Thoracic aorta (tissue), 2 donors: ENCODE measurements around the gene REC114. TPM values are rescaled to one million over a fixed set of nuclear protein-coding genes. Genes with fewer than 3 reads are reported as not detected.

Source experiments
- ATAC-seq: fragments of 150-250 bp; one replicate; pipeline ENCODE4 v1.8.0; 2017; ENCODE audit warnings: low read depth; ENCODE audit not compliant: insufficient number of reproducible peaks, low FRiP score
- DNase-seq: peaks from one replicate; pipeline ENCODE4 v3.0.0-alpha.2; 2020; ENCODE audit warnings: low spot score
- H3K27ac ChIP-seq, 2 donors: fragments of 200-600 bp; sonication (generic); 1 replicate in 1 of 2; 2 replicates in 1 of 2; pipeline ENCODE4 v1.5.1; 2016; ENCODE audit warnings: mild to moderate bottlenecking in 2 of 2, moderate library complexity in 2 of 2
- H3K27me3 ChIP-seq: fragments of 200-600 bp; sonication (generic); replicated peaks from 2 replicates; pipeline ENCODE4 v1.6.0; 2016; ENCODE audit warnings: mild to moderate bottlenecking; ENCODE audit not compliant: insufficient read depth
- H3K36me3 ChIP-seq: fragments of 200-600 bp; sonication (generic); one replicate; pipeline ENCODE4 v1.5.1; 2016
- H3K4me1 ChIP-seq, 2 donors: fragments of 200-600 bp; sonication (generic); 1 replicate in 1 of 2; 2 replicates in 1 of 2; pipeline versions ENCODE4 v1.5.1 to v1.6.0; 2016; ENCODE audit warnings: low read depth in 2 of 2, mild to moderate bottlenecking in 1 of 2; ENCODE audit not compliant: control insufficient read depth in 1 of 2
- H3K4me3 ChIP-seq: fragments of 200-600 bp; sonication (generic); 2 replicates; pipeline ENCODE4 v1.5.1; 2016; ENCODE audit warnings: mild to moderate bottlenecking
- H3K9me3 ChIP-seq: fragments of 200-600 bp; sonication (generic); 2 replicates; pipeline ENCODE4 v1.5.1; 2016
- total RNA-seq, 2 donors: library from RNA; depleted of rRNA; stranded (reverse); fragments of >200 nt; gene quantifications; one replicate each; pipeline versions ENCODE4 v1.1.0 to v1.2.3, GENCODE V29; 2016
- TF ChIP-seq, protein P1 (sequence below): fragments of 200-600 bp; sonication (generic); IDR thresholded peaks from one replicate; pipeline ENCODE4 v1.5.1; 2019; ENCODE audit warnings: antibody characterized with exemption

Gene REC114
- total RNA-seq, 2 donors from 2014 or later = not detected

DNA sequence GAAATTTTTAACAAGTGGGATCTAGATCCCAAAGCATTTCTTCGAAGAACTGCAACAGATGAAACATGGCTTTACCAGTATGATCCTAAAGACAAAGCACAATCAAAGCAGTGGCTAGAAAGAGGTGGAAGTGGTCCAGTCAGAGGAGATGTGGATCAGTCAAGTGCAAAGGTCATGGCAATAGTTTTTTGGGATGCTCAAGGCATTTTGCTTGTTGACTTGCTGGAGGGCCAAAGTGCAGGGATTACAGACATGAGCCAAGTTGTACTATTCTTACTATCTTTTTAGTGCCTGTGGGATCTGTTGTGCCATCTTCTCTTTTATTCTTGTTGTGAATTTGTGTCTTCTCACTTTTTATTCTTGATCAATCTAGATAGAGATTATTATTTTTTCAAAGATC lies 82.0 kb downstream of the REC114 start:
- ATAC-seq (no peak), DNase-seq (no peak)
- Histone ChIP-seq H3K4me3 (no peak overlapping the region), H3K36me3 (no peaks in the 10 kb centered on the region), H3K9me3 (no peaks in the 10 kb centered on the region), H3K4me1 (no peaks in the 10 kb centered on the region), H3K27ac (no peak overlapping the region), H3K27me3 (no peaks in the 10 kb centered on the region)
- TF ChIP-seq, protein P1, sequence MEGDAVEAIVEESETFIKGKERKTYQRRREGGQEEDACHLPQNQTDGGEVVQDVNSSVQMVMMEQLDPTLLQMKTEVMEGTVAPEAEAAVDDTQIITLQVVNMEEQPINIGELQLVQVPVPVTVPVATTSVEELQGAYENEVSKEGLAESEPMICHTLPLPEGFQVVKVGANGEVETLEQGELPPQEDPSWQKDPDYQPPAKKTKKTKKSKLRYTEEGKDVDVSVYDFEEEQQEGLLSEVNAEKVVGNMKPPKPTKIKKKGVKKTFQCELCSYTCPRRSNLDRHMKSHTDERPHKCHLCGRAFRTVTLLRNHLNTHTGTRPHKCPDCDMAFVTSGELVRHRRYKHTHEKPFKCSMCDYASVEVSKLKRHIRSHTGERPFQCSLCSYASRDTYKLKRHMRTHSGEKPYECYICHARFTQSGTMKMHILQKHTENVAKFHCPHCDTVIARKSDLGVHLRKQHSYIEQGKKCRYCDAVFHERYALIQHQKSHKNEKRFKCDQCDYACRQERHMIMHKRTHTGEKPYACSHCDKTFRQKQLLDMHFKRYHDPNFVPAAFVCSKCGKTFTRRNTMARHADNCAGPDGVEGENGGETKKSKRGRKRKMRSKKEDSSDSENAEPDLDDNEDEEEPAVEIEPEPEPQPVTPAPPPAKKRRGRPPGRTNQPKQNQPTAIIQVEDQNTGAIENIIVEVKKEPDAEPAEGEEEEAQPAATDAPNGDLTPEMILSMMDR = no peak

DNA sequence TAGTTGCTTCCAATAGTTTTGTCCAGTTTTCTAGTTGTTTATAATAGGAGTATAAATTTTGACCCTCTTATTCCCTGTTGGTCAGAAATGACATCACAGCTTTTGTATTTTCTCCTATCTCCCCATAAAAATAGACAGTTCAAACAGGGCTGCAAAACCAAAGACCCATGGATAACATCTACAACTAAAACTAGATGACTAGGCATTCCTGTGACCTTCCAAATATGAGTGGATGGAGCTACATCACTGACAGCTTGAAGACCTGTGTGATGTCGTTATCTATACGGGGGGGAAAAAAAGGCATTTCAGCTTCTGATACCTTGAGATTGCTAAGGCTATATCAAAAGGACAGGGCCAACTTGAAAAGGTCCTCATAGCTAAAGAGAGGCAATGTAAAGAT lies 84.6 kb downstream of the REC114 start:
- DNase-seq (no peak), ATAC-seq (no peak)
- H3K4me1 ChIP-seq = no peaks in the 10 kb centered on the region
- no peaks in the 10 kb centered on the region for H3K9me3 ChIP-seq
- no peaks in the 10 kb centered on the region for H3K27me3 ChIP-seq
- TF ChIP-seq, protein P1 = no peak
- H3K27ac ChIP-seq = no peak overlapping the region
- no peaks in the 10 kb centered on the region for H3K36me3 ChIP-seq
- no peak overlapping the region for H3K4me3 ChIP-seq

DNA sequence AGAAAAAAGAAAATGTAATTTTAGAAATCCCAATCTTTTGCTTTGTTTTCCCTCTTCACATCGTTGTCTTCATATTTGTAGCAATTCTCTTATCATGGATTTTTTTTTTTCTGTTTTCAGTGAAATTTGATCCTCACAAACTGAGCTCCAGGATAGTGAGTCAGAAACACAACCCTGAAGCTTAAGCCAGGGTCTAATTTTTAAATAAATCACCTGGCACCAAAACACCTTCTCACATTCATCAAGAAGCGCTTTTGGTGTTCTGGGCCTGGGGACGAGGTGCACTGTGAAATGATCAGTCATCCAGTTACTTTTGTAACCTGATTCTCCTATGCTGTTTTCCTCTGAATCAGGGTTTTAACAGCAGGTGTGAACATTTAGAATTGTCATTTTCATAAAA lies 87.7 kb downstream of the REC114 start:
- TF ChIP-seq, protein P1 = no peak
- ATAC-seq = no peak

DNA sequence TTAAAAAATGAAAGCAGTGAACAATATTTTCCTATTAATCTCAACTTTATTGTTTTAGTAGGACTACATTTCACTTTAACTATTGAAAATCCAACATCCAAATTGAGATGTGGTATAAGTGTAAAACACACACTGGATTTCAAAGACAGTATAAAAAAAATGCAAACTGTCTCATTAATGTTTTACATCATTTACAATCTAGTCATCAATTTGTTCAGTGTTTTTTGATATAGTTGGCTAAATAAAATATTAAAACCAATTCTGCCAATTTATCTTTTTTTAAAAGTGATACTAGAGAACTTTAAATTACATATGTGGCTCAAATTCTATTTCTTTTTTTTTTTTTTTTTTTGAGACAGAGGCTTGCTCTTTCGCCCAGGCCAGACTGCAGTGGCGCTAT lies 95.2 kb downstream of the REC114 start:
- no peaks in the 10 kb centered on the region for H3K4me1 ChIP-seq
- TF ChIP-seq, protein P1 = no peak
- no peaks in the 10 kb centered on the region for H3K36me3 ChIP-seq
- no peaks in the 10 kb centered on the region for H3K27me3 ChIP-seq
- no peak overlapping the region for H3K27ac ChIP-seq
- ATAC-seq = no peak
- no peak overlapping the region for H3K4me3 ChIP-seq
- no peaks in the 10 kb centered on the region for H3K9me3 ChIP-seq
- no peak for DNase-seq

More for the DNA sequence above, 87.7 kb downstream of the REC114 start:
- no peaks in the 10 kb centered on the region for H3K4me1 ChIP-seq
- H3K4me3 ChIP-seq = no peak overlapping the region
- no peaks in the 10 kb centered on the region for H3K27me3 ChIP-seq
- no peaks in the 10 kb centered on the region for H3K9me3 ChIP-seq
- H3K36me3 ChIP-seq = no peaks in the 10 kb centered on the region
- no peak overlapping the region for H3K27ac ChIP-seq
- no peak for DNase-seq

DNA sequence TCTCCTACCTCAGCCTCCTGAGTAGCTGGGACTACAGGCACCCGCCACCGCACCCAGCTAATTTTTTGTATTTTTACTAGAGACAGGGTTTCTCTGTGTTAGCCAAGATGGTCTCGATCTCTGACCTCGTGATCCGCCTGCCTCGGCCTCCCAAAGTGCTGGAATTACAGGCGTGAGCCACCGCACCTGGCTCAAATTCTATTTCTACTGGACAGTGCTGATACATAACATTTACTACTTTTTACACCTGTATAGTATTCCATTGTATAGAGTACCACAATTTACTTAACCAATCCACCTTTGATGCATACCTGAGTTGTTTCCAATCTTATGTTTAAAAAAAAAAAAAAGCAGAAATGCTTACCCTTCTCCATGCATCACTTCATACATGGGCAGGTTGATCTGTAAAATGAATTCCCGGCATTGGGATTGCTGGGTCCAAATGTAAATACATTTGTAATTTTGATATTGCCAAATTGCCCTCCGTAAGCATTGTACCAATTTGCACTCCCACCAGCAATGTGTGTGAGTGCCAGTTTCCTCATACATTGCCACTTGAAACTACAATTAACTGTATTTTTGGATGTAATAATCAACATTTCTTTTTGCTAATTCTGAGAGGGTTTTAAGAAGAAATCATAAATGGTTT lies 95.7 kb downstream of the REC114 start:
- H3K36me3 ChIP-seq = no peaks in the 10 kb centered on the region
- no peaks in the 10 kb centered on the region for H3K27me3 ChIP-seq
- no peak for DNase-seq
- H3K4me3 ChIP-seq = no peak overlapping the region
- TF ChIP-seq, protein P1 = no peak
- ATAC-seq = no peak
- H3K4me1 ChIP-seq = no peaks in the 10 kb centered on the region
- no peak overlapping the region for H3K27ac ChIP-seq
- H3K9me3 ChIP-seq = no peaks in the 10 kb centered on the region
